Endothelial cell of umbilical vein (primary cell): ENCODE measurements around the gene RAB2B. TPM values are rescaled to one million over a fixed set of nuclear protein-coding genes. Genes with fewer than 3 reads are reported as not detected.

Source experiments
- BruUV-seq: library from RNA; stranded (reverse); fragments of 400-500 nt; replicated peaks from 2 replicates; lab custom pipeline; 2021; lab: Mats Ljungman, UMichigan
- CTCF ChIA-PET: fragments of 300-600, 350-600 bp; sonication (Branson Sonifier 250); formaldehyde crosslinking; loops from one replicate; lab custom pipeline; 2021; ENCODE audit warnings: antibody characterized with exemption, inconsistent platforms; lab: Charles Lee
- POLR2A ChIA-PET: fragments of 300-600, 350-600 bp; sonication (Branson Sonifier 250); formaldehyde crosslinking; loops from one replicate; lab custom pipeline; 2021; ENCODE audit warnings: antibody characterized with exemption, inconsistent platforms; lab: Charles Lee
- DNase-seq: peaks from one replicate; pipeline ENCODE4 v3.0.0-alpha.2; 2011; ENCODE audit warnings: low read depth, low spot score
- FAIRE-seq: peaks from 2 replicates; lab custom pipeline; 2011; peaks lifted over from hg19 to GRCh38; lab: Jason Lieb, UNC
- H2AFZ ChIP-seq: 2 replicates; pipeline ENCODE4 v1.6.0; 2012; ENCODE audit warnings: low read depth, low read length, control low read depth, inconsistent platforms
- H3K27ac ChIP-seq: 2 replicates; pipeline ENCODE4 v1.5.1; 2011; ENCODE audit warnings: low read depth, mild to moderate bottlenecking, control low read depth, low read length, moderate library complexity; ENCODE audit not compliant: insufficient read depth
- H3K27me3 ChIP-seq, 2 experiments: 2 replicates each; pipeline versions ENCODE4 v1.6.0 to v1.6.1; 2011; ENCODE audit warnings: low read length in 2 of 2, mixed read lengths in 1 of 2; ENCODE audit not compliant: control insufficient read depth in 2 of 2, insufficient read depth in 2 of 2
- H3K36me3 ChIP-seq, 2 experiments: 2 replicates in 1 of 2; 3 replicates in 1 of 2; pipeline ENCODE4 v1.5.1; 2011; ENCODE audit warnings: low read length in 2 of 2, mild to moderate bottlenecking in 1 of 2, moderate library complexity in 1 of 2; ENCODE audit not compliant: control insufficient read depth in 2 of 2, insufficient read depth in 2 of 2; ENCODE audit errors: extremely low read depth in 1 of 2
- H3K4me1 ChIP-seq: 3 replicates; pipeline ENCODE4 v1.5.1; 2011; ENCODE audit warnings: mild to moderate bottlenecking, low read length; ENCODE audit not compliant: control insufficient read depth, insufficient read depth; ENCODE audit errors: extremely low read depth
- H3K4me2 ChIP-seq: 2 replicates; pipeline ENCODE4 v1.6.1; 2011; ENCODE audit warnings: low read length, control low read depth, mixed read lengths; ENCODE audit not compliant: insufficient read depth
- H3K4me3 ChIP-seq, 3 experiments: fragments of 200-600 bp in 1 of 3; sonication (generic), shearing (Covaris generic) in 1 of 3; replicated peaks in 1 of 3; 2 replicates each; pipeline ENCODE4 v1.5.1; 2011 to 2016; ENCODE audit warnings: control low read depth in 3 of 3, low read length in 3 of 3, mild to moderate bottlenecking in 2 of 3, inconsistent platforms in 1 of 3, low read depth in 1 of 3, moderate library complexity in 1 of 3; ENCODE audit not compliant: insufficient read depth in 1 of 3
- H3K79me2 ChIP-seq: 2 replicates; pipeline ENCODE4 v1.6.0; 2012; ENCODE audit warnings: low read length, inconsistent platforms; ENCODE audit not compliant: control insufficient read depth, insufficient read depth
- H3K9ac ChIP-seq: replicated peaks from 2 replicates; pipeline ENCODE3; 2011; ENCODE audit warnings: low read length, control low read depth; ENCODE audit not compliant: insufficient read depth; ENCODE audit errors: extremely low read depth
- H3K9me1 ChIP-seq: replicated peaks from 3 replicates; pipeline ENCODE4 v1.6.0; 2011; ENCODE audit warnings: mild to moderate bottlenecking, low read length; ENCODE audit not compliant: control insufficient read depth, insufficient read depth; ENCODE audit errors: extremely low read depth
- H3K9me3 ChIP-seq: replicated peaks from 2 replicates; pipeline ENCODE4 v1.5.1; 2012; ENCODE audit warnings: low read length, inconsistent platforms; ENCODE audit not compliant: control insufficient read depth, insufficient read depth
- H4K20me1 ChIP-seq: replicated peaks from 2 replicates; pipeline ENCODE3; 2011; ENCODE audit warnings: mild to moderate bottlenecking, low read length; ENCODE audit not compliant: control insufficient read depth, insufficient read depth; ENCODE audit errors: extremely low read depth
- CTCF ChIP-seq, 2 donors: IDR thresholded peaks; 1 replicate in 1 of 2; 2 replicates in 1 of 2; pipeline ENCODE4 v1.5.1; 2011; ENCODE audit warnings: low read length in 2 of 2, mild to moderate bottlenecking in 2 of 2, moderate library complexity in 2 of 2, control low read depth in 1 of 2, inconsistent platforms in 1 of 2, low read depth in 1 of 2; ENCODE audit not compliant: insufficient read depth in 1 of 2; ENCODE audit errors: extremely low read depth in 1 of 2
- EZH2 ChIP-seq: IDR thresholded peaks from 2 replicates; pipeline ENCODE4 v1.6.1; 2012; ENCODE audit warnings: borderline replicate concordance, low read depth, mild to moderate bottlenecking, moderate library complexity, low read length, inconsistent platforms; ENCODE audit not compliant: severe bottlenecking
- FOS ChIP-seq: IDR thresholded peaks from 2 replicates; pipeline ENCODE4 v1.6.1; 2011; ENCODE audit warnings: mild to moderate bottlenecking, low read length, moderate library complexity, borderline replicate concordance; ENCODE audit not compliant: insufficient read depth
- GATA2 ChIP-seq: IDR thresholded peaks from 2 replicates; pipeline ENCODE4 v1.7.0; 2011; ENCODE audit warnings: low read depth, mild to moderate bottlenecking, moderate library complexity, mixed read lengths, low read length; ENCODE audit not compliant: insufficient read length, insufficient read depth
- JUN ChIP-seq: IDR thresholded peaks from 2 replicates; pipeline ENCODE4 v1.6.1; 2011; ENCODE audit warnings: borderline replicate concordance, low read depth; ENCODE audit not compliant: insufficient read length, insufficient read depth
- MAX ChIP-seq: IDR thresholded peaks from 2 replicates; pipeline ENCODE4 v1.6.1; 2011; ENCODE audit not compliant: insufficient read depth, insufficient read length
- MYC ChIP-seq: IDR thresholded peaks from one replicate; pipeline ENCODE4 v1.6.1; 2011; ENCODE audit warnings: mild to moderate bottlenecking, low read depth, low read length
- POLR2A ChIP-seq: IDR thresholded peaks from 2 replicates; pipeline ENCODE4 v1.6.1; 2012; ENCODE audit warnings: low read depth, mild to moderate bottlenecking, control low read depth, low read length
- POLR2AphosphoS5 ChIP-seq: IDR thresholded peaks from 2 replicates; pipeline ENCODE4 v1.6.1; 2012; ENCODE audit warnings: low read depth, mild to moderate bottlenecking, control low read depth, low read length, moderate library complexity; ENCODE audit not compliant: insufficient read depth
- dilution Hi-C: fragments of 300-500 bp; cut with MboI; formaldehyde crosslinking; loops from one replicate; pipeline ENCODE4 v1.15.0; 2019; ENCODE audit warnings: low sequenced_read_pairs; ENCODE audit not compliant: extremely low pct_ligation_motif_present
- intact Hi-C: fragments of 100-400 bp; cut with micrococcal nuclease; formaldehyde crosslinking; loops from one replicate; pipeline ENCODE4 v1.10.0; 2022
- polyA plus RNA-seq, 4 experiments: library from polyadenylated mRNA; depleted of rRNA in 3 of 4; stranded (reverse) in 3 of 4; unstranded in 1 of 4; fragments of >200 nt; gene quantifications; 2 replicates each; pipeline versions ENCODE4 v1.2.1 to v1.2.3, GENCODE V29; 2011 to 2012; ENCODE audit warnings: missing spikeins in 1 of 4
- total RNA-seq: library from RNA; stranded (reverse); gene quantifications from 2 replicates; pipeline ENCODE4 v1.2.3, GENCODE V29; 2021

The RAB2B gene
- total and polyA plus RNA-seq, 2 donors (not counting 3 experiments of a cell fraction or from before 2014, with no cell fraction given): 27.9 to 29.1 TPM

DNA sequence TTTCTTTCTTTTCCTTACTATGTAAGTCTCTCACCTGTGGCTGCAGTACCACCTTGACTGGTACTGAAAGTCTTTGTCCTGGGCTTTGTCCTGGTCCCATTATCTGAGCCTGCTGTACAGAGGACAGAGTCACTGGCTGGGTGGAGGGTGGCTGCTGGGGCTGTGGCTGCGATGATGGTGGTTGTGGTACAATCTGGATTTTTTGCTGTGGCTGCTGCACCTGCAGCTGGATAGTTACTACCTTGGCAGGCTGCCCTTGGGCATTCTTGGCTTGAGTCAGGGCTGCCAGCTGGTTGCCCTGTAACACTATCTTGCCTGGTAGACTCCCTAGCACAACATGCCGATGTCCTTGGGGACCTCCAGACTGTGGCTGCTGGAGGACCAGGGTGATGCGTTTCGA lies 47.8 kb downstream of the RAB2B start:
- Histone ChIP-seq H3K27ac (no peak overlapping the region), H3K9me1 (no peaks in the 10 kb centered on the region), H3K27me3 (no peaks in the 10 kb centered on the region), H3K4me3 (no peak overlapping the region), H3K9me3 (no peaks in the 10 kb centered on the region), H3K36me3 (peaks cover 22 to 38% of the 10 kb centered on the region in 2 experiments), H4K20me1 (no peaks in the 10 kb centered on the region), H3K9ac (no peak overlapping the region), H3K4me1 (no peaks in the 10 kb centered on the region), H2AFZ (no peak overlapping the region), H3K4me2 (no peak overlapping the region), H3K79me2 (peaks cover 40% of the 10 kb centered on the region)
- DNase-seq (no peak), FAIRE-seq (no peak)
- ChIA-PET POLR2A (no interaction called here), CTCF (no interaction called here)
- dilution Hi-C loops (no loop called here), intact Hi-C loops (no loop called here)
- no peak for TF ChIP-seq FOS
- no peak for TF ChIP-seq MYC
- no peak for TF ChIP-seq POLR2A
- TF ChIP-seq EZH2: no peak
- no peak for TF ChIP-seq POLR2AphosphoS5
- TF ChIP-seq CTCF (IDR thresholded peaks at IDR 0.05; ENCODE audit: extremely low read depth in 1 of 2, insufficient read depth in 1 of 2, low read depth in 1 of 2, low read length in 2 of 2): no peak
- TF ChIP-seq MAX: no peak
- TF ChIP-seq JUN: no peak
- TF ChIP-seq GATA2: no peak
- BruUV-seq: no TSS peak
